Lung (tissue), 12 donors: ENCODE measurements around the gene SPTBN1. TPM values are rescaled to one million over a fixed set of nuclear protein-coding genes. Genes with fewer than 3 reads are reported as not detected.

Experiments used
- ATAC-seq: fragments of 200-7000 bp; cut with Tn5 transposase; one replicate; pipeline ENCODE4 v1.9.1; 2020; ENCODE audit warnings: moderate number of reproducible peaks; ENCODE audit not compliant: insufficient read depth, low FRiP score
- DNase-seq, 3 donors: peaks; one replicate each; pipeline ENCODE4 v3.0.0-alpha.2; 2013 to 2017
- H3K27ac ChIP-seq, 2 donors: one replicate each; pipeline ENCODE4 v1.5.1; 2013; ENCODE audit warnings: mild to moderate bottlenecking in 2 of 2, moderate library complexity in 2 of 2, control low read depth in 1 of 2, inconsistent platforms in 1 of 2, low read depth in 1 of 2, low read length in 1 of 2
- H3K27me3 ChIP-seq, 3 donors: one replicate each; pipeline ENCODE4 v1.5.1; 2013; ENCODE audit warnings: low read length in 2 of 3; ENCODE audit not compliant: control insufficient read depth in 3 of 3, insufficient read depth in 3 of 3
- H3K36me3 ChIP-seq, 4 donors: one replicate each; pipeline ENCODE4 v1.5.1; 2013; ENCODE audit warnings: low read length in 4 of 4, mild to moderate bottlenecking in 1 of 4, moderate library complexity in 1 of 4; ENCODE audit not compliant: control insufficient read depth in 4 of 4, insufficient read depth in 4 of 4
- H3K4me1 ChIP-seq, 5 donors: one replicate each; pipeline ENCODE4 v1.5.1; 2013; ENCODE audit warnings: low read length in 5 of 5, mild to moderate bottlenecking in 2 of 5, moderate library complexity in 1 of 5; ENCODE audit not compliant: control insufficient read depth in 5 of 5, insufficient read depth in 5 of 5
- H3K4me3 ChIP-seq: one replicate; pipeline ENCODE4 v1.5.1; 2013; ENCODE audit warnings: mild to moderate bottlenecking, control low read depth, moderate library complexity
- H3K9ac ChIP-seq, 2 donors: one replicate each; pipeline ENCODE4 v1.5.1; 2013; ENCODE audit warnings: low read length in 2 of 2, control low read depth in 1 of 2; ENCODE audit not compliant: insufficient read depth in 1 of 2
- H3K9me3 ChIP-seq, 4 donors: one replicate each; pipeline ENCODE4 v1.5.1; 2013; ENCODE audit warnings: low read length in 3 of 4, mild to moderate bottlenecking in 1 of 4, moderate library complexity in 1 of 4; ENCODE audit not compliant: control insufficient read depth in 4 of 4, insufficient read depth in 3 of 4
- CTCF ChIP-seq: IDR thresholded peaks from 2 replicates; pipeline ENCODE4 v1.5.1; 2012; ENCODE audit warnings: mild to moderate bottlenecking; ENCODE audit errors: control extremely low read depth, extremely low read depth
- WGBS, 2 donors: extraction: QIAGEN DNeasy Blood & Tissue Kit; methylation state at CpG; one replicate each; pipeline ENCODE4 v1.1.7; 2013; 5-methylcytosine and 5-hydroxymethylcytosine counted together
- polyA plus RNA-seq, 2 donors: library from polyadenylated mRNA; stranded (reverse); fragments of 200-250 nt; gene quantifications; one replicate each; pipeline ENCODE4 v1.2.1, GENCODE V29; 2013
- total RNA-seq, 2 donors: library from RNA; depleted of rRNA in 1 of 2; stranded (reverse); fragments of >200 nt in 1 of 2; gene quantifications; one replicate each; pipeline ENCODE4 v1.2.1, GENCODE V29; 2014 to 2021
- donor health status: control.
- donor health status: control.
- donor health status: Bipolar disorder and iron deficiency.
- donor health status: healthy.
- donor health status: DM: yes; HTN: yes; CAD: no.

The SPTBN1 gene
- total and polyA plus RNA-seq, 4 donors, result 89.4 to 715 (median 275) TPM

DNA sequence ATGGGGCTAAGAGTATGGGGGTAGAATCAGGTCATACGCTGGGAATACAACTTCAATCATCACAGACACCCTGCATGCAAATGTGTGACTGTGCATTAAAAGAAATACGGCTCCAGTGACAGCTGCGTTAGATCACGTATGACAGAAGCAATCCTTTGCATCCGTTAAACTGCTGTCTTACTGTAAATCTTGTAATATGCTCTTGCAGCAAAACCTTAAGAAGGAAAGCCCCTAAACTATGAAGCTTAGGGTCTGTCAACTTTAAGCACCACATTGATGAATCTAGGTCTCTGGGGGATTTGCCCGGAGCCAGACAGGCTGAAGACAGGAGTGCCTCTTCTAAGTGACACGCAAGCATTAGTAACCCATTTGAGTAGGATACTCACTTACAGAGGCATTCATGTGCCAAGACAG, 182.7 kb downstream of the SPTBN1 start:
- Histone ChIP-seq H3K4me3 (no peak overlapping the region), H3K9ac (no peak overlapping the region), H3K9me3 (no peaks in the 10 kb centered on the region), H3K27me3 (no peaks in the 10 kb centered on the region), H3K27ac (peak overlapping the region; percentile 17 to 86), H3K36me3 (peaks cover 8 to 66% (median 25%) of the 10 kb centered on the region in 4 donors), H3K4me1 (peaks cover 20 to 63% (median 28%) of the 10 kb centered on the region in 5 donors)
- ATAC-seq, result no peak
- peak; percentile 39 to 80 (median 76) for DNase-seq
- WGBS, 2 donors, result 80 to 86% methylated on average over 7 of the region's 7 CpGs
- TF ChIP-seq CTCF, result no peak

DNA sequence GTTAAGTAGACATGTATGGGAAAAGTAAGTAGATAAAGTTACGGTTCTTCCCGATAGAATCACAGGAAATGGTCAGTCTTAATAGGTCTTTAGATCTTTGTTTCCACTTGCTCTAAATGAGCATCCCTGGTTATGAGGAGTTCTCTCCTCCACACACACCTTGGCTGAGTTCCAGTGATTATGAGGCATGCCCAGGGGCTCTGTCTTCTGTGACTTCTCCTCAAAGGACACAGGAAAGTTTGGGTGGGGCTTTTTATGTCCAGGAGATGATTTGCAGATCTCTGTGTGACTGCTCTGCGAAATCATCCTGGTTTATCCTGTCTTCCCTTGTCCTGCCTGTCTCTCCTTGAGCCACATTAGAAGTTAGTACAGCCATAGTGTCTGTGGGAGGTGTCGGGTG, 183.5 kb downstream of the SPTBN1 start:
- ATAC-seq (no peak), DNase-seq (no peak)
- no peak for TF ChIP-seq CTCF
- Histone ChIP-seq H3K9ac (no peak overlapping the region), H3K36me3 (peaks cover 15 to 68% (median 30%) of the 10 kb centered on the region in 4 donors), H3K27ac (peak overlapping the region in 1 of 2 donors; percentile 7), H3K4me1 (peaks cover 17 to 55% (median 26%) of the 10 kb centered on the region in 5 donors), H3K9me3 (no peaks in the 10 kb centered on the region), H3K27me3 (no peaks in the 10 kb centered on the region), H3K4me3 (no peak overlapping the region)
- 67 to 78% methylated on average over 4 of the region's 4 CpGs for WGBS, 2 donors

DNA sequence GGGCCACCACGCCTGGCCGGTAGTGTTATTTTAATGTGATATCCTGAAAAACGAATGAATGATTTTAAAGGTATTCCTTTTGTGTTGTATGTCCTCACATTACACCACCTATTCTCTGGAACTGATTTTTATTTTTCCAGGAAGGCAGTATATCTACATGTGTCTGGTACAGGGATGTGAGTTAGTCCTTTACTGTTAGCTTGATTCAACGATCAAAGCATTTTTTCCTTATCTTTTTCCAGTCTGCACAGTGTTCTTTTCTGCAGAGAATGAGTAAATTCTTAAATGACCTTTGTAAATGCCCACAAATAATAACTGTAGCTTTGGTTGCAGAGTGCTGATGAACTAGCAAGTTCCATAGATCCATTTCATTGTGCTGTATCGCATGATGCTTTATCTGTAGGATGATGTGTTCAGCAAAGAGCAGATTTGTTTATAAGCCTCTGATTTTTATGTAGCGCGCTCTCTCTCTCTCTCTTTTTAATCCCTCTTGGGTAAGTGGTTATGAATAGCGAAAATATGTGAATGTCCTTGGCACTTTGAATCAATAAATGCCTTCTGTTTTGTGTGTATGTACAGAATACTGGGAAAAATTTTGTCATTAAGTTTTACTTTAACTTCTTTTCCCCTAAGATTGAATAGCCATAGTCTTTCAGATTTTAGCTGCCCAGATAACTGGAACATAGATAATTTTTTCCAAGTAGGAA, 184.9 kb downstream of the SPTBN1 start:
- peaks cover 20 to 72% (median 40%) of the 10 kb centered on the region in 4 donors for H3K36me3 ChIP-seq
- no peak for TF ChIP-seq CTCF
- H3K27me3 ChIP-seq, result no peaks in the 10 kb centered on the region
- WGBS, 2 donors, result 73 to 85% methylated on average over 8 of the region's 8 CpGs
- H3K9ac ChIP-seq, result no peak overlapping the region
- no peak overlapping the region for H3K4me3 ChIP-seq
- no peak for ATAC-seq
- no peak for DNase-seq
- peaks cover 11 to 43% (median 17%) of the 10 kb centered on the region in 5 donors for H3K4me1 ChIP-seq
- H3K27ac ChIP-seq, result no peak overlapping the region
- H3K9me3 ChIP-seq, result no peaks in the 10 kb centered on the region

- H3K27me3 ChIP-seq, result no peaks in the 10 kb centered on the region
- 75 to 83% methylated on average over 8 of the region's 8 CpGs for WGBS, 2 donors
- no peak overlapping the region for H3K4me3 ChIP-seq
- H3K36me3 ChIP-seq, result peaks cover 30 to 75% (median 49%) of the 10 kb centered on the region in 4 donors
- TF ChIP-seq CTCF, result no peak
- H3K9me3 ChIP-seq, result no peaks in the 10 kb centered on the region
- peaks cover 8 to 36% (median 17%) of the 10 kb centered on the region in 5 donors for H3K4me1 ChIP-seq
- no peak overlapping the region for H3K9ac ChIP-seq
- ATAC-seq (no peak), DNase-seq (no peak)
- peak overlapping the region; percentile 41 to 63 for H3K27ac ChIP-seq
Measured at GRCh38 chr2:54641988-54642387, 185.9 kb downstream of the SPTBN1 start.
